HG02973 (cell line): Measurements from ENCODE around the gene PARM1.

Source experiments
- ATAC-seq: cut with Tn5 transposase; IDR thresholded peaks from one replicate; pipeline ENCODE4 v1.9.1; 2021; ENCODE audit warnings: moderate library complexity; ENCODE audit not compliant: unreplicated experiment

The PARM1 gene

GRCh38 chr4:75065909-75066308 lies 133.0 kb downstream of the PARM1 start:
- no peak for ATAC-seq

GRCh38 chr4:75069493-75070074 lies 136.7 kb downstream of the PARM1 start:
- ATAC-seq = peak; percentile 74

- no peak for ATAC-seq
Observed at GRCh38 chr4:75071317-75071716, 138.4 kb downstream of the PARM1 start.

- ATAC-seq = no peak
Observed at GRCh38 chr4:75080888-75081287, 148.0 kb downstream of the PARM1 start.

DNA sequence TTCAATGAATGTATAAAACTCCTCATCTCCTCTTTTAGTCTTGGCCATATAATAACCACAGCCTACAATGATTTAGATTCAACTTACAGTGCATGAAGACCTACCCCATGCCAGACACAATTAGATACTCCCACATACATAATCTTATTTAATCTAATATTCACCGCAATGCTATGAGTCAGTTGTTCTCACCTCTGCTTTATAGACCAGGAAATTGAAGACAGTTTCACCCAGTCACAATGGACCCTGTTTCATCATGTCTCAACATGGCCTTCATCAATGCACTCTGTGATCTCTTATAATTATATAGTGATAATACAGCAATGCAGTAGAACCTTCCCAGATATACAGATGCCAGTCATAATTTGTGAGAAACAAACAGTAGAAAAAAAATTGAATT lies 148.6 kb downstream of the PARM1 start:
- ATAC-seq = no peak

GRCh38 chr4:75087416-75087815 lies 154.5 kb downstream of the PARM1 start:
- no peak for ATAC-seq

- peak; percentile 78 for ATAC-seq
Observed at GRCh38 chr4:75087865-75088264, 154.9 kb downstream of the PARM1 start.

DNA sequence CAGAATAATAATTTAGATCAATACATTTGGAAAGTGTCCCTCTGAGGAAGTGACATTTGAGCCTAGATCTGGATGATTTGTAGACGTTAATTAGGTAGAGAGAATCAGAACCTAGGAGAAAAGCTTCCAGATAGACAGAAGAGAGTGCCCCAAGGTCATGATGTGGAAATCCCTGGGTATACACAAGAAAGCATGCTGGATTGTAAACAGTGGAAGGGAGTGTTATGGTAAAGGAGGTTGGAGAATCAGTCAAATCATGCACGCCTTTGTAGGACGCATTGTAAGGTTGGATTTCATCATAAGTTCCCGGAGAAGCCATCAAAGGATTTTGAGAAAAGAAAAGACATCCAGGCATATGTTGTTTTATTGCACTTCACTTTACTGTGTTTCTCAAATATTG lies 156.3 kb downstream of the PARM1 start:
- ATAC-seq = no peak

GRCh38 chr4:75099321-75099720 lies 166.4 kb downstream of the PARM1 start:
- ATAC-seq = peak; percentile 96
